Central memory CD8-positive, alpha-beta T cell (primary cell): ENCODE measurements around the gene ARPC1A.
A peak's percentile ranks its signal among the peaks of the same experiment; 100 is the strongest.
"Not testable (repeated sequence)": the region's sequence is repeated elsewhere in the genome, so short reads cannot be mapped to it uniquely, and the experiment has no call there.

Experiments
- ATAC-seq: fragments of 150-1000 bp; cut with Tn5 transposase; replicated peaks from 2 replicates; pipeline ENCODE4 v1.10.0; 2022; ENCODE audit warnings: mild to moderate bottlenecking, moderate FRiP score, moderate number of reproducible peaks; ENCODE audit not compliant: poor library complexity, severe bottlenecking; ENCODE audit errors: extremely low read depth
- DNase-seq, 2 donors: peaks; one replicate each; pipeline ENCODE4 v3.0.0; 2021; ENCODE audit warnings: low spot score in 2 of 2
- H3K27ac Mint-ChIP-seq: one replicate; pipeline ENCODE4 v1.8.0; 2022; ENCODE audit warnings: low read depth, mild to moderate bottlenecking, moderate library complexity, mixed read lengths
- H3K27me3 Mint-ChIP-seq: one replicate; pipeline ENCODE4 v1.8.0; 2022; ENCODE audit warnings: mixed read lengths
- H3K36me3 Mint-ChIP-seq: one replicate; pipeline ENCODE4 v1.8.0; 2022; ENCODE audit warnings: mild to moderate bottlenecking, moderate library complexity, mixed read lengths; ENCODE audit not compliant: insufficient read depth
- H3K4me1 Mint-ChIP-seq: one replicate; pipeline ENCODE4 v1.8.0; 2022; ENCODE audit warnings: mixed read lengths
- H3K4me3 Mint-ChIP-seq: one replicate; pipeline ENCODE4 v1.8.0; 2022; ENCODE audit warnings: mild to moderate bottlenecking, moderate library complexity, mixed read lengths
- H3K9me3 Mint-ChIP-seq: one replicate; pipeline ENCODE4 v1.8.0; 2022; ENCODE audit warnings: mixed read lengths

ARPC1A gene

DNA sequence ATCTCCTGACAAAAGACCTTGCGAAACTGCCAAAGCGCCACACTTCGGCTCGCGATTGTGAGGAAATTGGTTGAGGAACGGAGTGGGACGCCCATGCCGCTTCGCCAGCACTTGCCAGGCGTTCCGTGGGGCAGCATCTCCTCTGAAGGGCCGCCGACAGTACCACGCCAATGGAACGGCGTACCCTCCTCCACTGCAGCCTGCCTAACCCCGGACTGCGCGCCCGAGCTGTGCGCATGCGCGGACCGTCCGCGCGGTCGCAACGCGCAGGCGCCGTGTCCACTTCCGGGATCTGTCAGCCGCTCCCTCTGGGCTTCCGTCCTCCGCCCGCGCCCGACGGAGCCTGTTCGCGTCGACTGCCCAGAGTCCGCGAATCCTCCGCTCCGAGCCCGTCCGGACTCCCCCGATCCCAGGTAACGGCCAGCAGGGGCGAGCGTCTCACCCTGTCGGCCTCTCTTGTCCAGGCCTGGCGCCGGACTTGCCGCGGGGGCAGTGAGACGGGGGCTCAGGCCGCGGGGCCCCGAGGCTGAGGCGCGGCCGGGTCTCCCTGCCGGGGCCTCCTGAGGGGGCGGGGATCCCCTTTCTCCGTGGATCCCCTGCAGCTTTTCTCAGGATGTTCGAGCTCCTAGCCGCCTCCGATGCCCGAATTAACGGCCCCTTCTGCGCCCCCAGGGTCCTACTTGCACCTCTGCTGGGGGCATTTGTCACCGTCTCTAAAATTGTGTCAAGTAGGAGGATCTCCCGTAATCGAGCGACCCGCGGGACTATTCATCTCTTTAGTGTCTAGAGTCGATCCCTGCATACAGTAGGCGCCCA lies at the start of gene ARPC1A:
Gene ARPC1A, plus strand, starts transcription at position 307 of the 816 bp plus-strand sequence. CDS start 7,456 bp downstream, outside the sequence.
- Mint-ChIP-seq H3K4me3 (peak within 1 kb of the TSS; percentile 90), H3K9me3 (no peaks in the 10 kb centered on the region)

DNA sequence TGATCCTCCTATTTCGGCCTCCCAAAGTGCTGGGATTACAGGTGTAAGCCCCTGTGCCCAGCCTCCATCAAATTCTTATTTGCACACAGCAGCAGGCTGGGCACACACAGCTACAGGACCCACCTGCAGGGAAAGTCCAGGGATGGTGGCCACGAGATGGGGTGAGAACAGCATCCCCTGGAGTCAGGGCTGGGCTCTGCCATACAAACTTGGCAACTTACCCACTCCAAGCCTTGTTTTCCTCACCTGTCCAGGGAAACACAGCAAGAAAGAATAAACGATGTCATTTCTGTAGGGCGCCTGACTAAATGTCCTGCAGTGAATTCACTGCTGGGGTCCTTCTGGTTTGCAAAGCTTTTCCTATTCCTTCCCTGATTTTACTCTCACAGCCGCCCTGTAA lies 47.5 kb upstream of the ARPC1A start:
- Mint-ChIP-seq H3K36me3 (no peaks in the 10 kb centered on the region), H3K27ac (no peak overlapping the region), H3K4me1 (peaks cover 10% of the 10 kb centered on the region), H3K4me3 (no peak overlapping the region), H3K27me3 (no peaks in the 10 kb centered on the region), H3K9me3 (no peaks in the 10 kb centered on the region)
- no peak for ATAC-seq
- no peak for DNase-seq

More for the DNA sequence above, at the start of gene ARPC1A:
- peak; percentile 95 for ATAC-seq
- peaks cover 19% of the 10 kb centered on the region for H3K36me3 Mint-ChIP-seq
- DNase-seq = peak; percentile 86 to 91
- peaks cover 36% of the 10 kb centered on the region for H3K4me1 Mint-ChIP-seq
- no peaks in the 10 kb centered on the region for H3K27me3 Mint-ChIP-seq
- H3K27ac Mint-ChIP-seq = peak within 1 kb of the TSS; percentile 92

DNA sequence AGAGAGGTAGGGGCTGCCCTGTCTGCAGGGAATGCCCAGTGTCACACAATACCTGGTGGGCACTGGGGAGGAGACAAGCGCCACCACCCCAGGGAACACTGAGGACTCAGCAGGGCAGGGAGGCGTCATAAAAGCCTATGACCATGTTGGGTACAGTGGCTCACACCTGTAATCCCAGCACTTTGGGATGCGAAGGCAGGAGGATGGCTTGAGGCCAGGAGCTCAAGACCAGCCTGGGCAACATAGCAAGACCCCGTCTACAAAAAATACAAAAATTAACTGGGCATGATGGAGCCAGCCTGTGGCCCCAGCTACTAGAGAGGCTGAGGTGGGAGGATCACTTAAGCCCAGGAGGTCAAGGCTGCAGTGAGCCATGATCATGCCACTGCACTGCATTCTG lies 41.5 kb upstream of the ARPC1A start:
- DNase-seq, H3K9me3 Mint-ChIP-seq, H3K4me1 Mint-ChIP-seq, H3K27me3 Mint-ChIP-seq, ATAC-seq, H3K27ac Mint-ChIP-seq, H3K4me3 Mint-ChIP-seq, H3K36me3 Mint-ChIP-seq: not testable (repeated sequence)

DNA sequence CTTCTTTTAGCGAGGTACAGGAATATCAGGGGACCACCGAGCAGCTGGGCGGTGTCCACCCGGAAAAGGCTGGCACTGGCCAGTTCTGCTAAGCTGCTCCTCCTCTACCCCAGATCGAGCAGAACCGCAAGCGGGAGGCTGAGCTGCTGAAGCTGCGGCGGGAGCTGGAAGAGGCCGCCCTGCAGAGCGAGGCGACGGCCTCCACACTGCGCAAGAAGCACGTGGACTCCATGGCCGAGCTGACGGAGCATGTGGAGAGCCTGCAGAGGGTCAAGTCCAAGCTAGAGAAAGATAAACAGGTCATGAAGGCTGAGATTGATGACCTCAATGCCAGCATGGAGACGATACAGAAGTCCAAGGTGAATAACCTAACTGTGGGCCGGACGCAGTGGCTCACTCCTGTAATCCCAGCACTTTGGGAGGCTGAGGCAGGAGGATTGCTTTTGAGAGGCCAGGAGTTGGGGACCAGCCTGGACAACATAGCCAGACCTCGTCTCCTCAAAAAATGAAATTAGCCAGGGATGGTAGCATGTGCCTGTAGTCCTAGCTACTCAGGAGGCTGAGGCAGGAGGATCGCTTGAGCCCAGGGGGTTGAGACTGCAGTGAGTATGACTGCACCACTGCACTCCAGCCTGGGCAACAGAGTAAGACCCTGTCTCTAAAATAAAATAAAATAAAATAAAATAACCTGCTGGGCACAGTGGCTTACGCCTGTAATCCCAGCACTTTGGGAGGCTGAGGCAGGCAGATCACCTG lies 37.7 kb upstream of the ARPC1A start:
- H3K27ac Mint-ChIP-seq = no peak overlapping the region
- H3K27me3 Mint-ChIP-seq = peaks cover 8% of the 10 kb centered on the region
- no peaks in the 10 kb centered on the region for H3K9me3 Mint-ChIP-seq
- DNase-seq (no peak), ATAC-seq (no peak)
- no peaks in the 10 kb centered on the region for H3K36me3 Mint-ChIP-seq
- no peaks in the 10 kb centered on the region for H3K4me1 Mint-ChIP-seq
- no peak overlapping the region for H3K4me3 Mint-ChIP-seq

DNA sequence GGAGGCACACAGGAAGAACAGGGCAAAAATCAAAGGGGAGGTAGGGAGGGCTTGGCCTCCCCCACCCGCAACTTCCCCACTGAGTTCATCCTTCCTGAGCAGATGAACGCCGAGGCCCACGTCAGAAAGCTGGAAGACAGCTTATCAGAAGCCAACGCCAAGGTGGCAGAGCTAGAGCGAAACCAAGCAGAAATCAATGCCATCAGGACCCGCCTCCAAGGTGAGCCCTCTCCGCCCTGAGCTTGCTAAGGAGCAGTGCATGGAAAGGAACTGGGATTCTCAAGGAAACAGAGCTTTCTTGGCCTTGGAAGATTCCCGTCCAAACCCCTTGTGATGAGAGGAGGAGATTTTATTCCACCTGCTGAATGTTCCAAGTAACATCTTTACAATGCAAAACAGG lies 36.5 kb upstream of the ARPC1A start:
- Mint-ChIP-seq H3K9me3 (no peaks in the 10 kb centered on the region), H3K27ac (no peak overlapping the region), H3K4me3 (no peak overlapping the region), H3K27me3 (peaks cover 8% of the 10 kb centered on the region), H3K4me1 (no peaks in the 10 kb centered on the region), H3K36me3 (no peaks in the 10 kb centered on the region)
- ATAC-seq (no peak), DNase-seq (no peak)

GRCh38 chr7:99290148-99290547 lies 35.5 kb upstream of the ARPC1A start:
- not testable (repeated sequence) for H3K27me3 Mint-ChIP-seq

GRCh38 chr7:99290980-99291607 lies 34.6 kb upstream of the ARPC1A start:
- H3K36me3 Mint-ChIP-seq = no peaks in the 10 kb centered on the region
- H3K4me1 Mint-ChIP-seq = no peaks in the 10 kb centered on the region
- no peaks in the 10 kb centered on the region for H3K27me3 Mint-ChIP-seq
- H3K4me3 Mint-ChIP-seq = no peak overlapping the region
- no peak overlapping the region for H3K27ac Mint-ChIP-seq
- DNase-seq (no peak), ATAC-seq (no peak)
- no peaks in the 10 kb centered on the region for H3K9me3 Mint-ChIP-seq

More at GRCh38 chr7:99290148-99290547, 35.5 kb upstream of the ARPC1A start:
- not testable (repeated sequence) for H3K4me3 Mint-ChIP-seq, H3K27ac Mint-ChIP-seq, H3K36me3 Mint-ChIP-seq, H3K4me1 Mint-ChIP-seq, DNase-seq, H3K9me3 Mint-ChIP-seq, ATAC-seq

DNA sequence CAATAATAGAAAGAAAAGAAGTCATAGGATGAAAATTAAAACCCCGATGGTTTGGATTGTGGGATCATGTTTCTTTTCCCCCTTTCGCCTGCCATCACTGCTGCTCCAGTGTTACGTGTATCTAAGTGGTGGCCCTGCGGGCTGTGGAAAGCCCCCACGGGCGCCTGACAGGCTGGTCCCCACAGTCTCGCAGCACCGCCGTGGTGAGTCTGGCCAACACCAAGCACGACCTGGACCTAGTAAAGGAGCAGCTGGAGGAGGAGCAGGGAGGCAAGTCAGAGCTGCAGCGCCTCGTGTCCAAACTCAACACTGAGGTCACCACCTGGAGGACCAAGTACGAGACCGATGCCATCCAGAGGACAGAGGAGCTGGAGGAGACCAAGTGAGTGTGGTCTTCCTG lies 33.6 kb upstream of the ARPC1A start:
- DNase-seq (no peak), ATAC-seq (no peak)
- no peaks in the 10 kb centered on the region for H3K27me3 Mint-ChIP-seq
- no peaks in the 10 kb centered on the region for H3K36me3 Mint-ChIP-seq
- no peaks in the 10 kb centered on the region for H3K4me1 Mint-ChIP-seq
- H3K9me3 Mint-ChIP-seq = no peaks in the 10 kb centered on the region
- H3K27ac Mint-ChIP-seq = no peak overlapping the region
- H3K4me3 Mint-ChIP-seq = no peak overlapping the region

DNA sequence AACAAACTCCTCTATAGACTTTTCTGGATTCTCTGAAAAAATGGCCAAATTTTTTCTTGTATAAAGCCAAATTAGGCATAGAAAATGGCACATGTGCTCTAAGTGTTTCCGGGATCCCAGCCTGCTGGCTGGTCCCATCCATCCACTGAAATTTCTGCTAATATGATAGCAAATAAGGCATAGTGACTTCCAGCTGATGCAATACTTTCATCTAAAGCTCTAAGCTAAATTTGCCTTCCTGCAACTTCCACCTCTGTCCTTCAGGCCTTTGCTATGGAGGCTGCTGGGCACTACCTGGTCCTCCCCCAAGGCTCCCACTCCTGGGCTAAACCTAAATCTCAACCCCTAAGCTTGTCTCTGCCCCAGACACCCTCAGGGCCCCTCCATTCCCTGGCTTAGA lies 32.5 kb upstream of the ARPC1A start:
- Mint-ChIP-seq H3K36me3 (no peaks in the 10 kb centered on the region), H3K4me3 (no peak overlapping the region), H3K27ac (no peak overlapping the region)

DNA sequence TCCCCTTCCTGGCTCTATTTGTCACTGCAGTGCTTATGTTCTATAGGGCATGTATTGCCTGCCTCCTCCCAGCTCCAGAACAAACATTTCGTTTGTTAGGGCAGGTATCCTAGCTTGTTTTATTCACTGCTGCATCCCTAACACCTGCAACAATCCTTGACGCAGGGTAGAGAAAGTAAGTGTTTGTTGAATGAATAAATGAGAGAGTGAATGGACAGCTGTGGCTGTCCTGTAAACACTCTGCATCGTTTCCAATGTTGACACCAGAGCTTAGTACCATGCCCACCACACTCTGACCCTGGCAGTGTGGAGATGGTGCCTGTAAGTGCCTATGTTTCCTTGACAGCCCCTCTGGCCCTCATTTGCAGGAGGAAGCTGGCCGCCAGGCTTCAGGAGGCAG lies 32.0 kb upstream of the ARPC1A start:
- ATAC-seq (no peak), DNase-seq (no peak)
- Mint-ChIP-seq H3K4me3 (no peak overlapping the region), H3K9me3 (no peaks in the 10 kb centered on the region), H3K27ac (no peak overlapping the region), H3K27me3 (no peaks in the 10 kb centered on the region), H3K4me1 (no peaks in the 10 kb centered on the region), H3K36me3 (no peaks in the 10 kb centered on the region)

More for the DNA sequence above, 32.5 kb upstream of the ARPC1A start:
- H3K27me3 Mint-ChIP-seq = no peaks in the 10 kb centered on the region
- H3K9me3 Mint-ChIP-seq = no peaks in the 10 kb centered on the region
- DNase-seq = no peak
- ATAC-seq = no peak
- no peaks in the 10 kb centered on the region for H3K4me1 Mint-ChIP-seq

- Mint-ChIP-seq H3K27me3 (no peaks in the 10 kb centered on the region), H3K4me1 (no peaks in the 10 kb centered on the region), H3K9me3 (no peaks in the 10 kb centered on the region), H3K27ac (no peak overlapping the region), H3K4me3 (no peak overlapping the region), H3K36me3 (no peaks in the 10 kb centered on the region)
- ATAC-seq = no peak
- no peak for DNase-seq
Measured at GRCh38 chr7:99296471-99296870, 29.2 kb upstream of the ARPC1A start.

DNA sequence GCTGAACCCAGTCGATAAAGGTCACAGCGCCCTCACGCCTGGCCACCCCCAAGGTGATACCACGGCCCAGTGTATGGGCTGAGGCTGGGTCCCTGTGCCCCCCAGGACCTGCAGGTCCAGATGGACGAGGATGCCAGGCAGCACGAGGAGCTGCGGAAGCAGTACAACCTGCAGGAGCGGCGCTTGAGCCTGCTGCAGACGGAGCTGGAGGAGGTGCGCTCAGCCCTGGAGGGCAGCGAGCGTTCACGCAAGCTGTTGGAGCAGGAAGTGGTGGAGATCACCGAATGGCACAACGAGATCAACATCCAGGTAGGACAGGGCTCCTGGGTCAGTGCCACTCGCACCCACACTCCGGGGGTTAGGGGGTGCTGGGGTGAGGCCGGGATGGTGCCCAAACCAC lies 24.2 kb upstream of the ARPC1A start:
- DNase-seq = no peak
- H3K4me3 Mint-ChIP-seq = no peak overlapping the region
- no peak overlapping the region for H3K27ac Mint-ChIP-seq
- H3K36me3 Mint-ChIP-seq = no peaks in the 10 kb centered on the region
- H3K27me3 Mint-ChIP-seq = no peaks in the 10 kb centered on the region
- ATAC-seq = no peak
- H3K9me3 Mint-ChIP-seq = no peaks in the 10 kb centered on the region
- H3K4me1 Mint-ChIP-seq = no peaks in the 10 kb centered on the region
